Fibroblast of the aortic adventitia (primary cell): ENCODE measurements around the gene PGM5. TPM values are rescaled to one million over a fixed set of nuclear protein-coding genes. Genes with fewer than 3 reads are reported as not detected.

Experiments used
- DNase-seq: peaks from one replicate; pipeline ENCODE4 v3.0.0-alpha.2; 2010; ENCODE audit warnings: low read depth
- H3K4me3 ChIP-seq: 2 replicates; pipeline ENCODE4 v1.5.1; 2011; ENCODE audit warnings: low read depth, mild to moderate bottlenecking, control low read depth, low read length, moderate library complexity
- total RNA-seq: library from RNA; depleted of rRNA; stranded (reverse); fragments of >200 nt; gene quantifications from 2 replicates; pipeline ENCODE4 v1.2.3, GENCODE V29; 2012; ENCODE audit warnings: low replicate concordance
- TF ChIP-seq, protein P1 (sequence below): IDR thresholded peaks from 2 replicates; pipeline ENCODE4 v1.5.1; 2011; ENCODE audit warnings: mild to moderate bottlenecking, low read length, control low read depth, inconsistent platforms; ENCODE audit not compliant: insufficient read depth

Gene PGM5
- total RNA-seq, 1 donor: 8.0 TPM

DNA sequence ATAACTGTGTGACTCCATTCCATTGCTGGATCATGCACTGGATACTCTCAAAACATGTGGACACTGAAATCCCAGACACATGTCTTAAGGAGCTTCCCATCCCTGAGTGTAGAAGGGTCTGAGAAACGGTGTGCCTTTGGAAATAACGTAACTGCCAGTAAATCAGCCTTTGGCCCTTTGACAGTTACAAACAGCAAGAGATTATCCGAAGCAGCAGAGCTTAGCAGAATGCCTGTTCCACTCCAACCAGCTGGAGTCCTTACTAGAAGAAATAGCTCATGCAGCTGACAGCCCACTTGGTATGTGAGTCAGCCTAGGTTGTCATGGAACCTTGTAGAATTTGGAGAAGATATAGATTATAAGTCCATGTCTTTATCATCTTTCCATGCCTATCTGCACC, 177.3 kb downstream of the PGM5 start:
- TF ChIP-seq, protein P1, sequence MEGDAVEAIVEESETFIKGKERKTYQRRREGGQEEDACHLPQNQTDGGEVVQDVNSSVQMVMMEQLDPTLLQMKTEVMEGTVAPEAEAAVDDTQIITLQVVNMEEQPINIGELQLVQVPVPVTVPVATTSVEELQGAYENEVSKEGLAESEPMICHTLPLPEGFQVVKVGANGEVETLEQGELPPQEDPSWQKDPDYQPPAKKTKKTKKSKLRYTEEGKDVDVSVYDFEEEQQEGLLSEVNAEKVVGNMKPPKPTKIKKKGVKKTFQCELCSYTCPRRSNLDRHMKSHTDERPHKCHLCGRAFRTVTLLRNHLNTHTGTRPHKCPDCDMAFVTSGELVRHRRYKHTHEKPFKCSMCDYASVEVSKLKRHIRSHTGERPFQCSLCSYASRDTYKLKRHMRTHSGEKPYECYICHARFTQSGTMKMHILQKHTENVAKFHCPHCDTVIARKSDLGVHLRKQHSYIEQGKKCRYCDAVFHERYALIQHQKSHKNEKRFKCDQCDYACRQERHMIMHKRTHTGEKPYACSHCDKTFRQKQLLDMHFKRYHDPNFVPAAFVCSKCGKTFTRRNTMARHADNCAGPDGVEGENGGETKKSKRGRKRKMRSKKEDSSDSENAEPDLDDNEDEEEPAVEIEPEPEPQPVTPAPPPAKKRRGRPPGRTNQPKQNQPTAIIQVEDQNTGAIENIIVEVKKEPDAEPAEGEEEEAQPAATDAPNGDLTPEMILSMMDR: no peak
- DNase-seq: no peak
- H3K4me3 ChIP-seq: no peak overlapping the region

- no peak overlapping the region for H3K4me3 ChIP-seq
- TF ChIP-seq, protein P1: no peak
- no peak for DNase-seq
These were observed 180.6 kb downstream of the PGM5 start for GRCh38 chr9:68536876-68537615.

- DNase-seq: no peak
- TF ChIP-seq, protein P1: no peak
- H3K4me3 ChIP-seq: no peak overlapping the region
These were observed 181.1 kb downstream of the PGM5 start for GRCh38 chr9:68537616-68537880.

DNA sequence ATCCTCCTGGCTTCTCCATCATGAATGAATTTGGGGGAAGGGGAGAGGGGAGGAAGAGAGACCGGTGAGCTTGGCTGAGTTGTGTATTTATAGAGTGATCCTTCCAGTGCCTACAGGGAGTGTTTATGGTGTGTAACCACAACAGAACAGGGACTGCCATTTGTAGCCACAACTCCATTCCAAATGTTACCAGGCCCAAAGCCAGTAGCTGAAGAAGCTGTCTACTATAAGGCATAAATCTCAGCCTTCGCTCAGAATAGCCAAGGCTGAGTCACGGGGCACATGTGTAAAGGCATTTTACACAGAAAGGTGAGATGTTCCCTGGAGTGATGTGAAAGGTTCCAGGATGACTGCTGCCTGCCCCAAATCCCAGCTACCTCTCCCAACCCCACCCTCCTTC, 181.8 kb downstream of the PGM5 start:
- DNase-seq: no peak
- TF ChIP-seq, protein P1: no peak
- no peak overlapping the region for H3K4me3 ChIP-seq

GRCh38 chr9:68540712-68541535, 184.5 kb downstream of the PGM5 start, which contains the start of gene TMEM252:
TSS of gene TMEM252 (minus strand) at chr9:68540883. CDS start at chr9:68540814, 69 bp downstream.
- no peak for DNase-seq
- TF ChIP-seq, protein P1: no peak
- no peak within 1 kb of the TSS for H3K4me3 ChIP-seq

DNA sequence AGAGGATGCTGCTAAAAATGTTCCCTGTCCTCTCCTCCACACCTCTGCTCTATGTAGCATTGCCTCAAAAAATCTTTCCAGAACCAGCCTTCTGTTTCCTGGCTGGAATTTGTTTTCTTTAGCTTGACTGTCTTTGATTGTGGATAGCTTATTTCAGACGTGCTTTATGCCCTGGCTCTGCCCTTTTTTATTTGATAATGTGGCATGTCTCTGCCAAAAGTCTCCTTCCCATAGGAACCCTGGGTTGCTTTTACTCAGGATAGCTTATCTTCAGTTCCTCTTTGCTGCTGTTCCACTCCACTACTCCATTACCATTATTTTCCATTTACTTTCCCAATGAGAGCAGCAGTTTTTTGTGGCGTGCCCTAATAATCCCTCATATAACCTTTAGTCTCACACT, 185.2 kb downstream of the PGM5 start:
- H3K4me3 ChIP-seq: no peak overlapping the region
- no peak for DNase-seq

More for the DNA sequence above, 185.2 kb downstream of the PGM5 start:
- TF ChIP-seq, protein P1: no peak
